Measurements from ENCODE around the gene GPC5.

GPC5 gene

DNA sequence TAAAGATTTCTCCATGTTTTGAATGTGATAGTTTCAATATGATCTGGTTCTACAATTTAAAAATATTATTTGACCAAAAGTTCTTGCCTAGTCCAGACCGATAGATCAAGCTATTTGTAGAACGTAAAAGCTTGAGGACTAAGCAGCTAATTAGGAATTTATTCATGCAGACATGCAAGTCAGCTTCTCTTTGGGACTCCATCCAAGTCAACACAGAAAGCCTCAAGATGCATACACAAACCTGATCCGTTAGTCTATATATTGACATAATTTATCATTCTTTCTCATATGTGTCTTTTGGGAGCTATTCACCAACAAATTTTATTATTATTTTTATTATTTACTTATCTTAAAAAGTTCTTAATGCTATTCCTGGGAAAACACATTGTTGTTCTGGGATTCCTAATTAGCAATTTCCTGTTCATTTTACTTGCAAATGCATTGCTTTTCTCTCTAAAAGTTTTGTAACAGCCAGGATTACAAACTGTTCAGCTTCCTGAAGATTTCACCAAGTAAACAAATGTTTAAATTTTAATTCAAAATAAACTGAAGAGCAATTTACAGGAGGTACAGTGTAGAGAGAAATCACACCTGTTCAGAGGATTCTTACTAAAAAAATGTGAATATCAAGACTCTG, 375.3 kb downstream of the GPC5 start:
- no peak overlapping the region for H3K4me3 ChIP-seq (IDR thresholded peaks at IDR 0.05; ENCODE audit: insufficient read depth, low read depth, low read length)
- no peak overlapping the region for H3K27ac ChIP-seq
- peaks cover 13% of the 10 kb centered on the region for H3K4me1 ChIP-seq (ENCODE audit: low read depth, poor library complexity, severe bottlenecking)
- H3K36me3 ChIP-seq (ENCODE audit: insufficient read depth): no peaks in the 10 kb centered on the region
- TF ChIP-seq, protein P1, sequence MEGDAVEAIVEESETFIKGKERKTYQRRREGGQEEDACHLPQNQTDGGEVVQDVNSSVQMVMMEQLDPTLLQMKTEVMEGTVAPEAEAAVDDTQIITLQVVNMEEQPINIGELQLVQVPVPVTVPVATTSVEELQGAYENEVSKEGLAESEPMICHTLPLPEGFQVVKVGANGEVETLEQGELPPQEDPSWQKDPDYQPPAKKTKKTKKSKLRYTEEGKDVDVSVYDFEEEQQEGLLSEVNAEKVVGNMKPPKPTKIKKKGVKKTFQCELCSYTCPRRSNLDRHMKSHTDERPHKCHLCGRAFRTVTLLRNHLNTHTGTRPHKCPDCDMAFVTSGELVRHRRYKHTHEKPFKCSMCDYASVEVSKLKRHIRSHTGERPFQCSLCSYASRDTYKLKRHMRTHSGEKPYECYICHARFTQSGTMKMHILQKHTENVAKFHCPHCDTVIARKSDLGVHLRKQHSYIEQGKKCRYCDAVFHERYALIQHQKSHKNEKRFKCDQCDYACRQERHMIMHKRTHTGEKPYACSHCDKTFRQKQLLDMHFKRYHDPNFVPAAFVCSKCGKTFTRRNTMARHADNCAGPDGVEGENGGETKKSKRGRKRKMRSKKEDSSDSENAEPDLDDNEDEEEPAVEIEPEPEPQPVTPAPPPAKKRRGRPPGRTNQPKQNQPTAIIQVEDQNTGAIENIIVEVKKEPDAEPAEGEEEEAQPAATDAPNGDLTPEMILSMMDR (conservative IDR thresholded peaks at IDR 0.05; ENCODE audit: low read depth, low read length): no peak
- H2AFZ ChIP-seq (ENCODE audit: low read depth): no peak overlapping the region
- no peaks in the 10 kb centered on the region for H3K27me3 ChIP-seq (ENCODE audit: insufficient read depth, low read depth)
- H3K4me2 ChIP-seq: no peak overlapping the region
- H3K9ac ChIP-seq: no peak overlapping the region
- H4K20me1 ChIP-seq (ENCODE audit: insufficient read depth): no peaks in the 10 kb centered on the region
- H3K79me2 ChIP-seq (ENCODE audit: insufficient read depth, low read depth): no peaks in the 10 kb centered on the region

DNA sequence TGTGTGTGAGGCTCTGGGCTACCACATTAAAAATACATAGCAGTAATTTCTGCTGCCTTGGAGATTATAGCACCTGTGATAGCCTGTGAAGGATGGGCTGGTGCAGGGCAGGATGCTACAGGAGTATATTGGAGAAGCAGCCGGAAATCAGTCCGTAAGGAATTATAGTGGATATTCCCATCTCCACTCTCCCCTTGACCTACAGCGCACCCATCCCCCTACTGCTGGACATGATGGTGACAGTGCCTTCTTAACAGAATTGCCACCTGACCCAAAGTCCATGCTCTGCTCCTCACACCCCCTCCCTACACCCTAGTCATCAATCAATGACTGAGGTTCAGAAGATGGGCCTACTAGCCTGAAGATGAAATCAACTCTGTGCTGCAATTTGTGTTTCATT, 376.0 kb downstream of the GPC5 start:
- Histone ChIP-seq H3K4me3 (IDR thresholded peaks at IDR 0.05; ENCODE audit: insufficient read depth, low read depth, low read length) (no peak overlapping the region), H3K4me1 (ENCODE audit: low read depth, poor library complexity, severe bottlenecking) (peaks cover 13% of the 10 kb centered on the region), H3K79me2 (ENCODE audit: insufficient read depth, low read depth) (no peaks in the 10 kb centered on the region), H3K9ac (no peak overlapping the region), H3K27ac (no peak overlapping the region), H3K27me3 (ENCODE audit: insufficient read depth, low read depth) (no peaks in the 10 kb centered on the region), H3K4me2 (no peak overlapping the region), H4K20me1 (ENCODE audit: insufficient read depth) (no peaks in the 10 kb centered on the region), H3K36me3 (ENCODE audit: insufficient read depth) (no peaks in the 10 kb centered on the region), H2AFZ (ENCODE audit: low read depth) (no peak overlapping the region)
- TF ChIP-seq, protein P1 (conservative IDR thresholded peaks at IDR 0.05; ENCODE audit: low read depth, low read length): no peak

DNA sequence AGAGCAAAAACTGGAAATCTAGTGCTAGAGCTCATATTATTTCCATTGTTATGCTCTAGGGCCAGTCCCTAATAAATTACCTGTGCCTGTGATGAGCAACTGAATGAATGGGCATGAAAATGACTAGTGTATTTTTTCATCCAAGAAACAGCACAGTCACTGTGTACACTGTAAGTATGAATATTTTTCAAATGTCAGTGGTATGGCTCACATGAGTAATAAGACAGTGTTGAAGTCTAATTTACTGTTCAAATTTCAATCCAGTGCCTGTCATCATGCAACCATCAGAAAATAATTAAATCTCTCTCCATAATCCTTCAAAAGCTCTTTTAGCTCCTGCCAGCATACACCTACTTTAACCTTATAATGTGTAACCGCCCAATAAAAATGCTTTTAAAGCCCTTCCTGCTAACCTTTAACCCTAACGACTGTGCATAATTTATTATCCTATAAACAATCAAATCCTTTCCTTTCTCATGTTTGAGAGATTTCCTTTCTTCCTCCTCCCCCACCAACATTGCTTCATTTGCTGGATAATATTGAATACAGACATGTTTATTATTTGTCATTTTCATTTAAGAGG, 378.3 kb downstream of the GPC5 start:
- Histone ChIP-seq H3K4me1 (ENCODE audit: low read depth, poor library complexity, severe bottlenecking) (peaks cover 13% of the 10 kb centered on the region), H3K9ac (no peak overlapping the region), H3K27ac (no peak overlapping the region), H4K20me1 (ENCODE audit: insufficient read depth) (no peaks in the 10 kb centered on the region), H3K4me2 (no peak overlapping the region), H3K27me3 (ENCODE audit: insufficient read depth, low read depth) (no peaks in the 10 kb centered on the region), H3K4me3 (IDR thresholded peaks at IDR 0.05; ENCODE audit: insufficient read depth, low read depth, low read length) (no peak overlapping the region), H3K79me2 (ENCODE audit: insufficient read depth, low read depth) (no peaks in the 10 kb centered on the region), H3K36me3 (ENCODE audit: insufficient read depth) (no peaks in the 10 kb centered on the region), H2AFZ (ENCODE audit: low read depth) (no peak overlapping the region)
- TF ChIP-seq, protein P1 (conservative IDR thresholded peaks at IDR 0.05; ENCODE audit: low read depth, low read length): no peak

DNA sequence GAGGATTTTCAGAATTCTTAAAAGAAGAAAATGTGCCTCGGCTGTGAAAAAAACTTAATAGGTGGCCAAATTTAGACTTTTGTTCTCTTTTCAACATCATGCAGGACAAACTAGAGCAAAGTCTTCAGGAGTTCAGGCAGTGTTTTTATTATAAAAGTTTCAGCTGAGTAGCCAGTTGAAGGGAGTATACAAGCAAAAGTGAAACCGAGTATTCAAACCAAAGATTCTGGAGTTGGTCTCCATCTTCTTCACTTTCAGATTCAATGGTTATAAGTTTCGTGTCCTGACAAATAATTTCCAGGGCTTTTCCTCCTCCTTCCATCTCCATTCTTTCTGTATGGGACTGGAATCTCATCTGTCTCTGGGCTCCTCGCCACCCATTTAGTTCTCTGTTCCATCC, 379.7 kb downstream of the GPC5 start:
- H3K79me2 ChIP-seq (ENCODE audit: insufficient read depth, low read depth): no peaks in the 10 kb centered on the region
- TF ChIP-seq, protein P1 (conservative IDR thresholded peaks at IDR 0.05; ENCODE audit: low read depth, low read length): no peak
- H3K27ac ChIP-seq: no peak overlapping the region
- H3K36me3 ChIP-seq (ENCODE audit: insufficient read depth): no peaks in the 10 kb centered on the region
- no peaks in the 10 kb centered on the region for H4K20me1 ChIP-seq (ENCODE audit: insufficient read depth)
- H3K4me1 ChIP-seq (ENCODE audit: low read depth, poor library complexity, severe bottlenecking): peaks cover 13% of the 10 kb centered on the region
- peak overlapping the region; percentile 49 for H3K4me2 ChIP-seq
- H2AFZ ChIP-seq (ENCODE audit: low read depth): peak overlapping the region; percentile 28
- no peak overlapping the region for H3K4me3 ChIP-seq (IDR thresholded peaks at IDR 0.05; ENCODE audit: insufficient read depth, low read depth, low read length)
- no peaks in the 10 kb centered on the region for H3K27me3 ChIP-seq (ENCODE audit: insufficient read depth, low read depth)
- no peak overlapping the region for H3K9ac ChIP-seq
